Mammary epithelial cell (primary cell): ENCODE measurements around the gene GSTT2.

ENCODE experiments used
- CTCF ChIP-seq, 2 donors: IDR thresholded peaks in 1 of 2; conservative IDR thresholded peaks in 1 of 2; 2 replicates each; pipeline ENCODE4 v1.5.1; 2011 to 2012; ENCODE audit warnings: inconsistent platforms in 2 of 2, low read length in 2 of 2, mild to moderate bottlenecking in 2 of 2, control low read depth in 1 of 2, low read depth in 1 of 2; ENCODE audit not compliant: insufficient read depth in 1 of 2; ENCODE audit errors: extremely low read depth in 1 of 2
- EZH2 ChIP-seq: IDR thresholded peaks from 2 replicates; pipeline ENCODE4 v1.6.1; 2012; ENCODE audit warnings: low read length, inconsistent platforms, borderline replicate concordance

GRCh38 chr22:23997092-23997491, 17.2 kb downstream of the GSTT2 start:
- TF ChIP-seq CTCF (conservative IDR thresholded peaks at IDR 0.05 in 1 of 2, IDR thresholded peaks at IDR 0.05 in 1 of 2; ENCODE audit: extremely low read depth in 1 of 2, insufficient read depth in 1 of 2, low read depth in 1 of 2, low read length in 2 of 2) (no peak), EZH2 (no peak)
